RCC 7860 (cell line): ENCODE results near the gene SOX18.
A peak's percentile ranks its signal among the peaks of the same experiment; 100 is the strongest.

Experiments used
- DNase-seq: peaks from one replicate; pipeline ENCODE4 v3.0.0-alpha.2; 2015; ENCODE audit warnings: low spot score
- FAIRE-seq: peaks from 2 replicates; lab custom pipeline; 2012; peaks lifted over from hg19 to GRCh38; lab: Jason Lieb, UNC

Gene SOX18

GRCh38 chr20:64053841-64054661 is 4.6 kb upstream of the SOX18 start:
- DNase-seq (peak; percentile 41), FAIRE-seq (no peak)

DNA sequence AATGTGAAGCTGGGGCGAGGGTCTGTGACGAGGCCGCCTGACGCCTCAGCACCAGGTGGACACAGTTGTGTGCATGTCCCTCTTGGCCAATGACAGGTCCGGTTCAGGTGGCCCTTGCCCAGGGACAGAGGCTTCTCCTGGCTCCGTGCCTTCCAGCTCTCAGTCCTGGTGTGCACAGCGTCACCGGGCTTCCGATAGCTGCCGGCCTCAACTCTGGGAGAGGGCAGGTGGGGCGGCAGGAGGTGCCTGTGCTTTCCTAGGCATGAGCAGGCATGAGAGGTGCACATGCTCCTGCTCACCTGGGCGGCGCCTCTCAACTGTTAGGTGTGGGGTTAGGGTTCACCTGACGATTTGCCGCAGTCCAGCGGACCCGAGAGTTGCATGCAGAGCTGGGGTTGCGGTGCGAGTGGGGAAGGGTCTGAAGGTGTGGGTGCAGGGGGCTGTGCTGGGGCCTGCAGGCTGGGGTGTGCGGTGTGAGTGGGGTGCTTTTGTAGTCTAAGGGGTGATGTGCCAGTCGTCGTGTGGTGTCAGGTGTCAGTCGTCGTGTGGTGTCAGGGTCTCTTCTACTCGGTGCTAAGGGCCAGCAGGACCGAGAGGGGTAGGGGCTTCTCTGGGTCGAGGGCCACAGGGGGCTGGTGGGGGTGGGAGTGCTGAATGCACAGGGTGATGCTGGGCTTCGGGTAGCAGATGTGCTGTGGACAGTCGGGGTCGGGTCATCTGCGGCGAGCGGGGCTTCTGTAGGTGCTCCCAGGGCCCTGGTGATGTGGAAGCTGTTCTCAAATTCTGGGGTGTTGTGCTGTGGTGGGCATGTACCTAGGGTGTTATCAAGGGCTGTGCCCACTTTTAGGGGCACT is 3.8 kb upstream of the SOX18 start:
- FAIRE-seq (no peak), DNase-seq (no peak)

- DNase-seq (no peak), FAIRE-seq (no peak)
These were observed 2.9 kb upstream of the SOX18 start for GRCh38 chr20:64052326-64052722.

GRCh38 chr20:64051561-64052325 is 2.3 kb upstream of the SOX18 start:
- DNase-seq (no peak), FAIRE-seq (no peak)

GRCh38 chr20:64051033-64051452 is 1.6 kb upstream of the SOX18 start:
- no peak for DNase-seq
- no peak for FAIRE-seq

DNA sequence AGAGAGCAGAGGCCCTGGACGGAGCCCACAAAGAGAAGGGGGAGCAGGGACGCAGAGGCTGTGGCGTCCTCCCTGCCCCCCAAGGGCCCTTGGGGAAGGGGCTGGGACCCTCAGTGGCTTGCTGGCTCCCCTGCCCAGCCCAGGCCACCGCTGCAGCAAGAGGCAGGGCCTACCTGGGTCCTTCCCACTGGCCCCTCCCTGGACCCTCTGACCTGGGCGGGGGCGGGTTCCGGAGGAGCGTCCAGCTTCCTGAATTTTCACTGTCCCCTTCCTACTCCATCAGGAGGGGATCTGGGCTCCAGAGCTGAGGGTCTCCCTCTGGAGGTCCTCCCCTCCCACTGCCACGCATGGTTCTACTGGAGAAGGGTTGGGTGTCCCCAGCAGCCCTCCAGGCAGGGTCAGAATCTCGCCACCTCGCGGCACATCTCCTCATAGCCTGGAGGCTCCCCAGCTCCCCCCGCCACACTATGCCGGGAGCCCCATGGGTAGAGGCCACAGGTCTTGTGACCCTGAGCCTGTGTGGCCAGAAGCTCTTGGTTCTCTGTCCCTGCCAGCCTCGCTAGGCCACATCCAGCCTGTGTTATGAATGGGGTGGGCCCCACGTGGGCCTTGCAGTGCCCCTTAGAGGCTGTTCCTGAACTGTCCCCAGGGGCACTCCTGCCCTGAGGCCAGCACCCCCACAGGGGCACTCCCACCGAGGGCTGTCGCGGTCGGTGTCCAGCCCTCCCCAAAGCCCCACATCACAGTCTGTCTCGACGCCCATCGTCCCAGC is 1.0 kb upstream of the SOX18 start:
- FAIRE-seq = no peak
- DNase-seq = no peak

DNA sequence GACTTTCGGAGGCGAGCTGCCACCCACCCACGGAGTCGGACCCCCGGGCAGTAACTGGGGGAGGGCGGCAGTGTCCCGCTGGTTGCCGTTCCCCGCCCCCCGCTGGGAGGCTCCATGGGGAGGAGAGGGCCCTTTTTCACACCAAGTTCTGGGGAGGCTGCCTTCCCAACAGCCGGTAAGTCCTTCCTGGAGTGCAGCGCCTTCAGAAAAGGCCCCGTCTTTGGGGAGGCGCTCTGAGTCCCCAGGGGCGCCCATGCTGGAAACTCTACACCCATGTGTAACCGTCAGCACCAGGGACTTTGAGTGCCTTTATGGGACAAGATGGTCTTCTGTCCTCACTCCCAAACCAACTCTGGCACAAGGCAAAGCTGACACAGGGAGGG is 430 bp upstream of the SOX18 start:
- no peak for DNase-seq
- FAIRE-seq = no peak

DNA sequence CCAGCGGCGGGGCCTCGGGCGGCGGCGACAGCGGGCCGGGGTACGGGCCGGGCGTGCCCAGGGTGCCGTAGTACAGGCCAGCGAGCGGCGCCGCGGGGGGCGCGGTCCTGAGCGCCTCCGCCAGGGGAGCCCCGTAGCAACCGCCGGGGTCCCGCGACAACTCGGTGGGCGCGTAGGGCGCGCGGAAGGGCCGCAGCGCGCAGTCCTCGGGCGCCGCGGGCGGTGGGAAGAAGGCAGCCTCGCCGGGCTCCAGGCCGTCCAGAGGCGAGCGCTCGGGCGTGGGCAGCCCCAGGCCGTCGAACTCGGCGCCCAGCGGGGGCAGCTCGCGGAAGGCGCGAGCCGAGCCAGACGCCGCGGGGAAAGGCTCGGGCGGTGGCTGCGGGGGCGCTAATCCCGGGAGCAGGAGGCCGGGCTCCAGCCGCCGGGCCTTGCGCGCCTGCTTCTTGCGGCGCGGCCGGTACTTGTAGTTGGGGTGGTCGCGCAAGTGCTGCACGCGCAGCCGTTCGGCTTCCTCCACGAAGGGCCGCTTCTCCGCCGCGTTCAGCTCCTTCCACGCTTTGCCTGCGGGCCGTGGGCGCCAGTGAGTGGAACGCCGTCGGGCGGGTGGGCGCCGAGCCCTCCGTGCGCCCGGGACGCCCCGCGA is 916 bp downstream of the SOX18 start:
- FAIRE-seq = no peak
- no peak for DNase-seq

DNA sequence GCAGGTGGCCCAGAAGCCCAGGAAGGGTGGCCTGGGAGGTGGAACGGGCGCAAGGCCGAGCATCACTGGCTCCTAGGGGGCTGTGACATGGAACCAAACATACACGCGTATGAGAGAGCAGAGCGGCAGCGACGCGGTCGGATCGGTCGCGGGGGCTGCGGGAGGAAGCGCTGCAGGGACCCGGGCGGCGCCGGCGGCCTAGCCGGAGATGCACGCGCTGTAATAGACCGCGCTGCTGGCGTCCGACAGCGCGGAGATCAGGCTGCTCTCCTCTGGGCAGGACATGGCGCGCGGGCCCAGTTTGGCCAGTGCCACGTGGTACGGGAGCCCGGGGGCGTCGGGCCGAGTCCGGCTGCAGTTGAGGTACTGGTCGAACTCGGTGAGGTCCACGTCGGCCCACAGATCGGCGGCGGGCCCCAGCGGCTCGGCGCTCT is 1.5 kb downstream of the SOX18 start:
- DNase-seq (no peak), FAIRE-seq (no peak)

GRCh38 chr20:64047046-64047389 is 2.4 kb downstream of the SOX18 start:
- no peak for FAIRE-seq
- DNase-seq = no peak

GRCh38 chr20:64045346-64046011 is 4.0 kb downstream of the SOX18 start:
- FAIRE-seq = no peak
- no peak for DNase-seq

- no peak for FAIRE-seq
- DNase-seq = peak; percentile 51
These were observed 4.8 kb downstream of the SOX18 start for GRCh38 chr20:64044484-64045247.

DNA sequence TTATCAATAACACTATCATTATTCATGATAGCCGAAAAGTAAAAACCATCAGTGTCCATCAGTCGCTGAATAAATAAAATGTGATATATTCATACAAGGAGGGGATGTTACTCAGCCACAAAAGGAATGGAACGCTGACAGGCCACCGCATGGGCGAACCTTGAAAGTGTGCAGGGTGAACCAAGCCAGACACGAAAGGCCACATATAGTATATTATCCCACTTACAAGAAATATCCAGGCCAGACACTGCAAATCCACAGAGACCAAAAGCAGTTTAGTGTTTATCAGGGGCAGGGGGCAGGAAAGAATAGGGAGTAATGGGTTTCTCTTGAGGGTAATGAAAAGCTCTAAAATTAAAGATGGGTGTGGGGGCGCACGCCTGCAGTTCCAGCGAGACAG is 5.7 kb downstream of the SOX18 start:
- DNase-seq (no peak), FAIRE-seq (no peak)

- DNase-seq (no peak), FAIRE-seq (no peak)
These were observed 7.2 kb downstream of the SOX18 start for GRCh38 chr20:64042054-64042781.

DNA sequence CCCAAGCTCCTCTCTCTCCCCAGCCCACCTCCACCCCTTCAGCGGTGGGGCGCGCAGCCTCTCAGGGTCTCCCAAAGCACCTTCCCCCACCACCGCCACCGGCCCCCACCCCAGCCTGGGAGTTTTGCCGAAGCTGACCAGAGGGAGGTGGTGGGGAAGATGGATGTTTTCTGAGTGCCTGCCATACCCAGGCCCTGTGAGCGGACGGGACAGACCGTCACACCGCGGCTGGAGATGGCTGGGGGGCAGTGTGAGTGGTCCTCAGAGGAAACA is 7.7 kb downstream of the SOX18 start:
- no peak for DNase-seq
- FAIRE-seq = no peak

DNA sequence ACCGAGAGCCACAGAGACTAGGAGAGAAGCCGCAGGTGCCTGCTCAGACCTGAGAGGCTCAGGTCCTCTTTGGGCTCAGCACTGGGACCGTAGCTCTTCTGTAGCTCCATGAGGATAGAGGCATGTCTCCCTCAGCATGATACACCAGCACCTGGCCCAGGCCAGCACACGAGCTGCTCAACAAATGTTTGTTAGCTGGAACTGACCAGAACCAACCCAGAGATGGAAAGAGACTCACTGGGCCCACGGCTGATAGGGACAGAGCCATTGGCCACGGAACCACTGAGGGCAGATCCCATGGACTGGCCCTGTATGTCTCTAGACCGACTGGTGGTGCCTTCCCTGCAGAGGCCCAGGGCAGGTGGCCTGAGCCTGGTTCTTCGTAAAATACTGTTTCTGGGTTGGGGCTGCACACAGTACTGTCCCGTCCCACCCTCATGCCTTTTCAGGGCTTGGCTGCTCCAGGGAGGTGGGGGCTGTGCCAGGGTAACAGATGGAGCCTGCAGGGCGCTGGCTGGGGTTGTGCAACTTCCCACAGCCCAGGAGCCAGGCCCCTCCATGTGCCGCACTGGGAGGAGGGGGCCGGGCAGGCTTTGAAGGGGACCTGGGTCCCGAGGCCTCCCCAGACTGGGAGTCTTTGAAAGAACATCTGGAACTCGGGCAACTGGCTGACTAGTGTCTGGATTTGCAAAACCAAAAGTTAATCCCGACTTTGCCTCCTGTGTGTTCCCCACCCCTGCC is 8.2 kb downstream of the SOX18 start:
- no peak for FAIRE-seq
- no peak for DNase-seq

- FAIRE-seq (no peak), DNase-seq (no peak)
These were observed 9.0 kb downstream of the SOX18 start for GRCh38 chr20:64040231-64041039.
